CD4-positive, alpha-beta T cell treated with Interleukin-1 beta for 1 hour (primary cell): ENCODE results near the gene XCL2.
"Not testable (repeated sequence)": the region's sequence is repeated elsewhere in the genome, so short reads cannot be mapped to it uniquely, and the experiment has no call there.

Experiments used
- DNase-seq, 2 donors: peaks; one replicate each; pipeline ENCODE4 v3.0.0-alpha.2; 2020 to 2022

Gene XCL2, protein sequence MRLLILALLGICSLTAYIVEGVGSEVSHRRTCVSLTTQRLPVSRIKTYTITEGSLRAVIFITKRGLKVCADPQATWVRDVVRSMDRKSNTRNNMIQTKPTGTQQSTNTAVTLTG

DNA sequence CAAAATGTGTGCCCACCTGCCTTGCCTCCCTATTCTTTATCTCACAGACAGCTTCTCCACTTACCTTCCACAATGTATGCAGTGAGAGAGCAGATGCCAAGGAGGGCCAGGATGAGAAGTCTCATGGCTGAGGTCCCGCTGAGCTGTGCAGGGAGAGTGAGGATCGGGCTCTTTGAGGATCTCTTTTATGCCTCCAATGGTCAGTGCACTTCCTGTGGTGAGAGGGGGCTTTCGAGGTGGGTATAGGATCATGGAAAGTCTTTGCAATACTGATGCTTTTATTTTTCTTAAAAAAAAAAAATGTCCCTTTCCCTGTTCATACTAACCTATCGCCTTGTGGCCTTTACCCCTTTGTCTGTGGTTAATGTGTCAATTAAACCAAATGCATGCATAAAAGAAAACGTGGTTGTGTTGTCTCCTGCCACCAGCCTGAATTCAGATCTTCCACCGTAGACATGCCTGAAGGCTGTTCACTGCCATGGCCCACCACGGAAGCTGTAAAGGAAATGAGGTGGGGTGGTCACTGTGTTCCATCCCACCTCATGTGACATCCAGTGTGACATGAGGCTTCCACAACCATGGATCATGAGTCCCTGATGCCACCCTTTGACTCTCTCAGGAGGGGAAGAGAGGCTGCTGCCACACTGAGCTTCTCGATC lies at the start of gene XCL2:
Gene XCL2, minus strand, starts transcription at position 158 of the 659 bp plus-strand sequence. Its CDS starts 33 bp downstream, at position 125.
- not testable (repeated sequence) for DNase-seq

DNA sequence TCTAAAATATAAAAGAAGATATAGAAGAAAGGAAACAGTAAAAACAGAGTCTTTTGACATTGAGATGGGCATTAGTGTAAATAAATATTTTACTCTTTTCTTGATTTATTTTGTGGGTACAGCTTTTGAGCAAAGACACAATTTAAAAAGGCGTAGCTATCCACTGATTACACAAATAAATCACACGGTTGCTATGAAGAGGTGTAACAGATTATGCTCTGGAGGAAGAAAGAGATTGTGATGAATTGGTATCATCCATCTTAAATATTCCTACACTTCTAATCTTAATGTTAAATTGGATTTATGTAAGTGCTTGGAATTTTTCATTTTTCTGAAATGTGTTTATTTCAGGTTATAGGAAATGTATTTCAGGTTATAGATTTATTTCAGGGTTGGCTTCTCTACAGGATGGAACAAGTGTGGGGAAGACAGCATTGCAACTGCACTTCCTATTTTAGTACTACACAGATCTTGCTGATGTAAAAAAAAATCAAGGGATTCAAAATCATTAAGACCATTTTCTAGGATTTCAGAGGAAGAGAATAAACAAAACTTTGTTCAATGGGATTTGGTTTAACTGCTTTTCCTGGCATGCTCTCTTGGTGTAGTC lies 47.9 kb upstream of the XCL2 start:
- DNase-seq = no peak

DNA sequence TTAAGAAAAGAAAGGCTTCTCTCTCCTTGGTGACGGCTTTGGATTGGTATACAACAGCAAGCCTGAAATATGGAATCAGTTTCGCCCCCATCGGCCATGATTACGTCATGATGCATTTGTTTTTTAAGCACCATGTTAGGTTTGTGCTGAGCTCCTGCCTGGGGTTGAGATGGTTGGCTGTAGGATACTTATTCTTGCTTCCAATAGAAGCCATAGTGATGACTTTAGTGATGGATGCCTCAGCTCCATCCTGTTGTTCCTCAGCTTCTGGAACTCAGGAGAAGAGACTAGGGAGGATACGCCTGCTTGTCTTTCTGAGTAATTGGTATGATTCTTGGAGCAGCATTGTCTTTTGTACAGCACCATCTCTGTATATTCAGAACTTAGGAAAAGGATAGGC lies 47.3 kb upstream of the XCL2 start:
- DNase-seq = no peak

DNA sequence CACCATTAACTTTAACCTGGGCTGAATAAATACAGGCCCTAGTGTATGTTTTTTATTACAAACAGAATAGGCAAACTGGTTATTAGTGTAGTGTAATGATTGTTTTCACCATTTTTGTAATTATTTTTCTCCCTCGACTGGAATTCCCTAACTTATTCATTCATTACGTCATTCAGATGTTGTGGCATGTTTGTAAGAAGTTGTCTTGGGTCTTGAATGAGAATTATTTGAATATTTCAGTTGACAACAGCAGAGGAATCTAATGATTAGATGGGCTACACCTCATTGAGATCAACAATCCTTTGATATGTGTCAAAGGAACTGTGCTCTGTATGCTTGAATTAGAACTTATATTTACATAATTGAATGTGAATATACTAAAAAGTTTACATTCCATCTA lies 45.4 kb upstream of the XCL2 start:
- no peak for DNase-seq

DNA sequence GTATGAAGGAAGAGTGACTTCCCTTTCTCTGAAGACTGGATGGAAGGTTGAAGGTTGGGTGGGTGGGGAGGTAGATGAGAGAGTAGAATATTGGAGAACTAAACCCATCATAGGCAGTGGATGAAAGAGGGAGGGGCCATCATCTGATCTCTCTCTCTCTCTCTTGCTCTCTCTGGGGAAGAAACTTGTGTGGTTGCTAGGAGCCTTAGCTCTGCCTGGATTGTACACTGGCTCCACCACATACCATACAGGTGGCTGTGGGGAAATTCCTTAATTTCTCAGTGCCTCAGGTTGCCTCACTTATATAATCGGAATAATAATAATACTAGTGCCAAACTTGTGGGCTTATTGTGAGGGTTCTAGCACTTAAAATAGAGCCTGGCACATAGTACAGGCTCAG lies 42.1 kb upstream of the XCL2 start:
- DNase-seq = no peak

DNA sequence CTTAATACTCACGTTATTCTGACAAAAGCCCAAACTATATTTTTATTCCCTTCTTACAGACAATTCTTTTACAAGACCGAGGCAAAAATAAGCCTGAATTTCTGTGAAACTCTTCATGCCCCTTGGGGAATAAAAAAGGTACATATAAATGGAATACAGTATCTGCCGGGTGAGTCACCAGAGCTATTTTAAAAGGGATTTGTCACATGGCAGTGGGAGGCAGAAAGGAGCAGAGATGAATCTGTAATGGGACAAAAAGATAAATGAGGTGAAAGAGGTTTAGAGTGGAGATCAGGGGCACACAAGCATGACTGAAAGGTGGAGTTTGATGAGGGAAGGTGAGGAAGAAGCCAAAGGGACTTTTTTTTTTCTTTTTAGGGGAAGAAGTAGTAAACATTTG lies 41.4 kb upstream of the XCL2 start:
- no peak for DNase-seq

DNA sequence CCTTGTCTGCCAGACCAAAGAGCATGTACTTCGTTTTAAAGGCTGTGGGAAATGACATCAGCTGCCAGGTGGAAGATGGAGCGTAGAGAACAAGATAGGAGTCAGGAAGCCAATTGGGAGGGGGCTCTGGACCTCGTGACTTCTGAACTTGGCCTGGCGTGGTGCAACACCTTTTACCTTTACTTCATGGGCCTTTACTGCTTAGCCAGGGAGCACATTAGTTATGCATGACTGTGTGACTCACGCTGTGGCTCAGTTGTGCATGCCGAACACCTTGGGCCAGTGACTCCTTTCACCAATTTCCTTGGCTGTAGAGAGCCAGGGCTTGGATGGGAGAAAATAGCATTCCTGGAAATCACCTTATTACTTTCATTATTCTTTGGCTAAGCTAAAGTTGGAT lies 39.8 kb upstream of the XCL2 start:
- DNase-seq = no peak

DNA sequence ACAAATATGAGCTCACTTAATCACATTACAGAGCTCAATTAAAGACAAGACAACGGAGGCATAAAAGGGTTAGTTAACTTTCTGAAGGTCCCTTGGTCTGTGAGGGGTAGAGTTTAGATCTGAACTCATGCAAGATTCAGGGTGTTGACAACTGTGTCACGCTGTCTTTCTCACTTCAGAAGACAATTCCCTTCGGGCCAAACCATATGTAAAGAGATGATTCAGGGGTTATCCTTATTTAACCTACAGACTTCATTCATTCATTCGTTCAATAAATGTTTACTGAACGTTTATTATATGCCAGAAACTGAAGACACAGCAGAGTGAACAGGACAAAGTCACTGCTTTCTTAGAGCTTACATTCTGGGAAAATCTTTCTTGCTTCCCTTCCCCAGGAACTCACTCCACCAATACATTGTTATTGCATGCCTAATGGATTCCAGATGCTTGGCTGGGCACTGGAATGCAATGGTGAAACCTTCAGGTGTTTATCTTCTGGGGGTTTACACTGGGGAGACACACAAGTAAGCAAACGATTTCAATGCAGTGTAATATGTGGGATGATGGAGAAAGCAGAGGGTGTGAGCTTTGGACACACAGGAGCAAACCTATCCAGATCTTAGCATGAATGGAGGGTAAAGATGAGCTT lies 39.0 kb upstream of the XCL2 start:
- DNase-seq = no peak

DNA sequence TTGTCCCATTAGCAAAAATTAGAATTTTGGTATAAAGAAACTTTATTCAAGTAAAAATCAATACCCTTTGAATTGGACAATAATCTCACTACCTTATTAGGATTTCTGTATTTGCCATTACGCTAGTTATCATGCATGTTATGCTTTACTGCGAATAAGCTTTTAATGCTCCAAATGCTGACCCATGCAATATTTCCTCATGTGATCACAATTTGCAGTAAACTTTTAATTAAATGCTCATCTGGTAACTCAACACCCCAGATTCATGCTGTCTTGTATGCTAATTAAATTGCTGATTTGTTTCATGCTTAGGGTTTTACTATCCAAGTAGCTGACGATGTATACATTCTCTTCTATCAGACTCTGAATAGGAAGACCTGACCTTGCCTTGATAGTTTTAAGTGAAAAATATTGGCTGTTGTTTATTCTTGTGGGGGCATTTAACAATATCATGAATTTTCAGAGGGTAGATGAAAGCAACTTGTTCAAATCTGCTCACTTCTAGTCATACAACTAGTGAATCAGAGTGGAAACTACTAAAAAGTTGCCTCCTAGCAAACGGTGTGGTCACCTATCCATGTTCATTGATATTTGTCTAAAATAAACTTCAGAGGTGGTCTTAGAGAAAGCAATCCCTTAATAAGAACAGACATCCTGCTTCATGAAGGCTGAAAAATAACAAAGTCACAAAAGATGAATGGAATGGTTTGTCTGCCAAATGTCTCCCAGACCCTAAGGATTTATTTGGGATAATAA lies 38.2 kb upstream of the XCL2 start:
- DNase-seq = no peak

DNA sequence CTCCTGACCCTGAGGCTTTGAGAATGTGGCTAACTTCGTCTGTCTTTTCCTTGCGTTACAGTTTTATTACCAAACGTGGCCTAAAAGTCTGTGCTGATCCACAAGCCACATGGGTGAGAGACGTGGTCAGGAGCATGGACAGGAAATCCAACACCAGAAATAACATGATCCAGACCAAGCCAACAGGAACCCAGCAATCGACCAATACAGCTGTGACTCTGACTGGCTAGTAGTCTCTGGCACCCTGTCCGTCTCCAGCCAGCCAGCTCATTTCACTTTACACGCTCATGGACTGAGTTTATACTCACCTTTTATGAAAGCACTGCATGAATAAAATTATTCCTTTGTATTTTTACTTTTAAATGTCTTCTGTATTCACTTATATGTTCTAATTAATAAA lies 37.2 kb upstream of the XCL2 start:
- not testable (repeated sequence) for DNase-seq

DNA sequence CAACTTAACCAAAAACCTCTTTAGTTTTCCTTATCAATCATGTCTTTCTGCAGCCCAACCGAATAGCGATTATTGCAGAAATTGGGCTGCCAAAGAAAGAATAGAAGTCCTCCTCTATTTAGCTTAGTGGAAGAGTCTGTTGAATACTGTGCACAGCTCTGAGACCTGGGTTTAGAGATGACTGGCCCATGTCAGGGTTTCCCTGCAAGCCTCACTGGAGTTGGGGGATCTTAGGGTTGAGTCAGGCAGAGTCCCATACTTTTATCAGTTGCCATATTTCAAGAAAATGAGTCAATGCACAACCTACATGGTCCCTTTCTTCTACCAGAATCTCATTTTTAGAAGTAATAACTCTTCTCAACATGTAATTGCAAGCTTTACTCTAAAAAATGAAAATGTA lies 36.5 kb upstream of the XCL2 start:
- DNase-seq = not testable (repeated sequence)

DNA sequence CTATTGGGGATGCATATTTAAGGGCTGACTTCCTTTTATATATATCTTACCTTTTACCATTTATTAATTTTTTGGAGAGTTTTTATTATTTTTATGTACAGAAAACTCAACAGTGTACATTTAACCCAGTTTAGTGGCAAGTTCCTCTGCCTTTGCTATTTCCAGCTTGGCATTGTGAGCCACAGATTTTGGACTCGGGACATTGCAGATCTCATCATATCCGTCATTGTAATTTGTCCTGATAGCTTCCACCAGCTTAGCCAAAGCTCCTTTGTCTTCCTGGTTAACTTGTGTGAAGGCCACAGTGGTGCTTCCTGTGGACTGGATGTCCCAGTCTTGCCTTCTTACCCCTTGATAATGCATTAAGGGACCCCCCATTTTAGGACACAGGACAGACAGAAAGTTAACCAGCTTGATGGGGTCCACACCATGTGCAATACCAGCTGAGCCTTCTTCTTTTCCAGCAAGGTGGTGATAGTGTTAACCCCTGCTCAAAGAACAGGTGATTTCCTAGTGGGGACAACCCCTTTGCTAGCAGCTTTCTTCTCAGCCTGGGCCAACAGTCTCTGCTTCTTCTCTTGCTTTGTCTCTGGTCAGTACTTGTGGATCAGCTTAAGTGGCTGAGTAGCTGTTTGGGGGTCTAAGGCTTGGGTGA lies 34.9 kb upstream of the XCL2 start:
- not testable (repeated sequence) for DNase-seq

DNA sequence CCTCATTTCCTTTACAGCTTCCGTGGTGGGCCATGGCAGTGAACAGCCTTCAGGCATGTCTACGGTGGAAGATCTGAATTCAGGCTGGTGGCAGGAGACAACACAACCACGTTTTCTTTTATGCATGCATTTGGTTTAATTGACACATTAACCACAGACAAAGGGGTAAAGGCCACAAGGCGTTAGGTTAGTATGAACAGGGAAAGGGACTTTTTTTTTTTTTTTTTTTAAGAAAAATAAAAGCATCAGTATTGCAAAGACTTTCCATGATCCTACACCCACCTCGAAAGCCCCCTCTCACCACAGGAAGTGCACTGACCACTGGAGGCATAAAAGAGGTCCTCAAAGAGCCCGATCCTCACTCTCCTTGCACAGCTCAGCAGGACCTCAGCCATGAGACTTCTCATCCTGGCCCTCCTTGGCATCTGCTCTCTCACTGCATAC lies 32.5 kb upstream of the XCL2 start, which contains the start of gene XCL1:
Gene XCL1, plus strand, starts transcription at position 361 of the 444 bp plus-strand sequence. Its CDS starts 33 bp downstream, at position 394.
- peak in 1 of 2 donors; percentile 18 for DNase-seq

DNA sequence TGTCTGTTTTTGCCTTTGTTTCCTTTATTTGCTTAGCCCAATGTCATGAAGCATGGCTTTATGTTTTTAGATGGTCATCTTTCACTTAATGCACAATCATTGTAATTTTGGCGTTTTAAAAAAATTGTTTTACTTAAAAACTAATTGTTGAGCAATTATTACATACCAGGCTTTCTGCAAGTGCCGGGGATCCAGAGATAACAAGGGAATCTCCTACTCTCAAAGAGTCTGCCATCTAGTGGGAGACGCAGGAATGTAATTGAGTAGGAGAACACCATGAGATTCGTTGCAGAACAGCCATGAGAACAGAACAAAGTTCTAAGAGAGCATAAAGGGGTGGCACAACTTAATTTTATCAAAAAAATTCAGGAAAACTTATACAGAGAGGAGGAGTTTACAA lies 30.4 kb upstream of the XCL2 start:
- peak; percentile 16 to 58 for DNase-seq

DNA sequence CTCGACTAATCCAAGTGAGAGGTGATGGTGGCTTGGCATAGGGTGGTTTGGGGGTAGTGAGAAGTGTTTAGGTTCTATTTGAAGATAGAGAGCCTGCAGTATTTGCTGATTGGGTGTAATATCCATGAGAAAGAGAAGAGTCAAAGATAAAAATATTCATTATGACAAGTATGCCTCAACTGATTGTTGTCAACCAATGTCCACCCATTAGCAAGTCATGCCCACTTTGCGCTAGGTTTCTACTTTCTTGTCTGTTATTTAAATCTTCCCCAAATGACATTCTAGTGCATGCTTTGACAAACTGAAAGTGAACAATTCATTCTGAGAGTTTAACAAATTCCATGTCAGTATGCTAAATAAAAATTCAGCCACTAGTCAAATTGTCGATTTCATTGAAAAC lies 28.8 kb upstream of the XCL2 start:
- no peak for DNase-seq

DNA sequence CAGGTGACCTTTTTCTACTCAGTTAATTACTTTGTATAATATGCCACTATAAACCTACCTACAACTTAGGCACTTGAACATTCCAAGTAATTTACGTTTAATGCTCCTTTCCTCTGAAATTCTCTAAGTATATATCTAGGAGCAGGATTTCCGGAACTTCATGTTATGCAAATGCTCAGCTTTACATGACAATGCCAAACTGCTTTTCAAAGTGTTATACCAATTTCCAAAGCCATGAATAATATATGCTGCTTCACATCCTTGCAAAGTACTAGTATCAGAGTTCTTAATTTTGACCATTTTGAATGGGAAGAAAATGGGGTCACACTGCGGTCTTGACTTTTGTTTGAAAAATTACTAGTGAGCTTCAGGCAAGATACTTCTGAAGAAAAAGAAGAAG lies 26.9 kb upstream of the XCL2 start:
- no peak for DNase-seq

DNA sequence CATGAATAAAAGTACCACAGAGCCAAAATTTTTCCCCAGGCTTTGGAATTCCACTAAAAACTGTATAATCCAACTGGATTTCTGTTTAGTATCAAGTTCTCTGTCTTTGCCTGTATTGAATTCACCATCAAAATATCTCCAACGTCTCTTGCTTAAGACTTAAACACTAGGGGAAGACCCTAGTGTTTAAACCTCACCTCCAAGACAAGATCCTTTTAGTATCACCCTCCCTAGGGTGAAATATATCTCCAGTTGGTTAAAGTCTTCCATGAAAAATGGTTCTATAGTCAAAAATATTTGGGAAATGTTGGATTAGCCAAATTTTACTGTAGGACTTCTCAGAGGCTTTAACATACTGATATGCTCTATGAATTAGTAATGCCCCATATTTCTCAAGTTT lies 24.5 kb upstream of the XCL2 start:
- DNase-seq = no peak

DNA sequence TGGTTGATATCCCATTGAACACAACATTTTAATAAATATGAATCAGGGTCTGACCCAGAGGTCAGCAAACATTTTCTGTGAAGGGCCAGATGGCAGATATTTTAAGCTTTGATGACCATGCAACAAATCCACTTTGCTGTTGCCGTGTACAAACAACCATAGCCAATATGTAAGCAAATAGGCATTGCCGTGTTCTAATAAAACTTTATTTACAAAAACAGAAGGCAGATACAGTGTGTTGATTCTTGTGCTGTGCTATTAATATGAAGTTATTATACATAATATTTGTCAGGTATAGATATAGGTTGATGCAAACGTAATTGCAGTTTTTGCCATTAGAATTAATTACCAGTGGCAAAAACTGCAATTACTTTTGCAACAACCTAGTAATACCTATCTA lies 23.8 kb upstream of the XCL2 start:
- DNase-seq = no peak

DNA sequence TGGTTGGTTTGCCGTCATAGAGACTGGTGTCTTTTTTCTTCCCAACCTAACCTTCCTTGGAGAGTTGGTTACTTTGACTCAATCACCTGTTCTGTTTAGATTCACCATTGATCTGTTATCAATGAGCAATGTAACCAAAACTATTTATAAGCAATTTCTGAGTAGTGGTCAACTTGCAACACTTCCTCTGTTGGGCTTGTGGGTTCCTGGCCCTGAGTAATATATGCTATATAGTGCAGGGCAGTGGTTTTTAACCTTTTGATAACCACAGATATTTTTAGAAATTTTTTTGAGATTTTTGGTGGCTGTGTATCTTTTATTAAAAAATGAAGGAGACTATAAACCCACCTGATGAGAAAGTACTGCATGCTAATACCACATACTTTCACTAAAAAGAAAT lies 23.2 kb upstream of the XCL2 start:
- DNase-seq = no peak

DNA sequence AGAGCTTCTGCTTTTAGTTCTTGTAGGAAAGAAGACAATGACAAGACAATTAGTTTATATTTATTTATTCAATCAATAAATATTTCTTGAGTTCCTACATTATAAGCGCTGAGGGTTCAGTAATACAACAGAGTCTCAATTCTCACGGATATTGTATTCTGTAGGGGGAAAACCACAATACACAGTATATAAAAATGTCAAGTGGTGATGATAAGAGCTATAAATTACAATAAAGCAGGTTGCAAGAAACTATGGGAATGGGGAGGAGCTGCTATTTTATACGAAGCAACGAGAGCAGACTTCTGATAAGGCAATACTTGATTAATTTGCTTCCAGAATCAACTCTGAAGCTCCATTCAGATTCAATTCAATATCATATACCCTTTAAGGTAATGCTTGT lies 22.0 kb upstream of the XCL2 start:
- no peak for DNase-seq

DNA sequence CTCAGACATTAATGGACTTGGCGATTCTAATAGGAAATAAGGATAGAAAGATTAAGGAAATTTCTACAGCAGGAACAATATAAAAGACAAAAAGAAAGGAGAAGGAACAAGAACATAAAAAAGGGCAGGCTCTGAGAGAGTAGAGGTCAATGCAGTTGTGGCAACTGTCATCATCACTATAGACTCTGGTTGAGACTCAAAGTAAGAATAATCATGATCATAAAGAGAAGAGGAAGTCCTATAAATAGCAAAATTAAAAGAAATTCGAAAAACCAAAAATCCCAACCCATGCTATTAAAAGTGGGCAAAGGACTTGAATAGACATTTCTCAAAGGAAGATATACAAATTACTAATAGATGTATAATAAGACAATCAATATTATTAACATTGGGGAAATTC lies 18.2 kb upstream of the XCL2 start:
- DNase-seq = no peak

DNA sequence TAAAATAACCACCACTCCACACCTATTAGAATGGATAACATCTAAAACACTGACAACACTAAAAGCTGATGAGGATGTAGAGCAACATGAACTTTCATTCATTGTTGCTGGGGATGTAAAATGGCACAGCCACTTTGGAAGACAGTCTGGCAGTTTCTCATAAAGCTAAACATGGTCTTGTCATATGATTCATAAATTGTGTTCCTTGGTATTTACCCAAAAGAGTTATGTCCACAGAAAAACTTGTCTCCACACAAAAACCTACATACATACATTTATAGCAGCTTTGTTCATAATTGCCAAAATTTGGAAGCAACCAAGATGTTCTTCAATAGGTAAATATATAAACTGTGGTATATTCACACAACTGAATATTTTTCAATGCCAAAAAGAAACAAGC lies 16.6 kb upstream of the XCL2 start:
- DNase-seq = no peak

DNA sequence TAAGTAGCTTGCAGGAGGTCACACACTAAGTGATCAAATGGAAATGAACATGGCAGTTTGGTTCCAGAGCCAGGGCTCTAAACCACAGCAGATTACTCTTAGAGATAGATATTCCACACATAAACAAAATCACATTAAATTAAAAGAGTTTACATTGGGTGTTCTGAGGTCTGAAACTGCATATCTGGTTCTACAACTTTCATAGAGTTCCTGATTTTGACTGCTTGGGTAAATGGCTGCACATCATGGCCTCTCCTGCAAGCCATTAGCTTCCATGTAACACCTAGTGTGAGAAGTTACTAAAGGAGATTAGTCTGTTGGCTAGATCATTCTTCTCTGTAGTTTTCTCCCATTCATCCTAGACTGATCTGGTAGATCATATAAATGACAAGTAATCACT lies 12.8 kb upstream of the XCL2 start:
- no peak for DNase-seq
